A172 (cell line): ENCODE measurements around the gene RBM3. TPM values are rescaled to one million over a fixed set of nuclear protein-coding genes. Genes with fewer than 3 reads are reported as not detected.
A peak's percentile ranks its signal among the peaks of the same experiment; 100 is the strongest.

Source experiments
- DNase-seq: peaks from one replicate; pipeline ENCODE4 v3.0.0-alpha.2; 2015; ENCODE audit warnings: low spot score
- total RNA-seq: library from RNA; depleted of rRNA; stranded (reverse); fragments of >200 nt; shearing (Covaris generic); gene quantifications from 2 replicates; pipeline ENCODE4 v1.2.3, GENCODE V29; 2014; rRNA removed

Gene RBM3
- total RNA-seq, 1 experiment from 2014 or later: 126 TPM

- peak; percentile 36 for DNase-seq
These were observed 43.5 kb downstream of the RBM3 start for GRCh38 chrX:48617542-48618340.

DNA sequence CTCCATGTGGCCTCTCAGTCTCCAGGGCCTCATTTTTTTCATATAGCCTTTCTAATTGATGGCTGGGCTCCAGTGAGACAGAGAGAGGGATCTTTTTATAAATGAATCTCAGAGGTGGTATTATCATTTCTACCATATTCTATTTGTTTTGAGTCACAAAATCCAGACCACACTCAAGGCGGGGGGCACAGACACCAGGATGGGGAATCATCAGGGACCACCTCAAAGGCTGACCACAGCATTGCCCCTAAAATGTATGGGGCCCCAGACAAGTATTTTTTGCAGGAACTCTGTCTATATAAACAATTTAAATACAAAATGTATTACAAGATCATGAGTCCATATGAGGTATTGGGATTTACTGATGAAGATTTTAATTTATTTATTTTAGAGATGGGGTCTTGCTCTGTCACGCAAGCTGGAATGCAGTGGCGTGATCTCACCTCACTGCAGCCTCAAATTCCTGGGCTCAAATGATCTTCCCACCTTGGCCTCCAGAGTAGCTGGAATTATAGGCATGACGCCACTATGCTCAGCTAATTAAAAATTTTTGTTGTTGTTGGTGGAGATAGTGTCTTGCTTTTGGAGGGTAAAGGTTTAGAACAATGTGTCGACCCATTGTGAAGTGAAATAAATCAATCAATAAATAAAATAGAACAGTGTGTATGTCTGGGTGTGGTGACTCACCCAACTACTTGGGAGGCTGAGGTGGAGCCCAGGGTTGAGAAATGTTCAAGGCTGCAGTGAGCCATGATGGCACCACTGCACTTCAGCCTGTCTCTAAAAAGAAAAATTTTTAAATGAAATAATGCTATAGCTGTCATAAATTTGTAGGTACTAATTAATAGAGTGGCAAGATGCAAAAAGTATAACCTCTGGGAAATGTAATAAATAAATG lies 52.4 kb downstream of the RBM3 start:
- DNase-seq: no peak

Other genes with a start within 250 kb of the RBM3 start
- gene SSX3, start 217.8 kb upstream of the RBM3 start, total RNA-seq: not detected in 2 replicates
- gene SSX4, start 190.9 kb upstream of the RBM3 start, total RNA-seq: not detected in 2 replicates
- gene SSX4B, start 162.5 kb upstream of the RBM3 start, total RNA-seq: not detected in 2 replicates
- 0.34 TPM in 1 of 2 replicates, not detected in the other for gene SLC38A5, start 104.2 kb upstream of the RBM3 start, total RNA-seq
- 110 and 113 TPM in 2 replicates for gene FTSJ1, start 98.3 kb upstream of the RBM3 start, total RNA-seq
- 13.2 and 15.2 TPM in 2 replicates for gene PORCN, start 65.5 kb upstream of the RBM3 start, total RNA-seq
- 92.6 and 143 TPM in 2 replicates for gene EBP, start 52.7 kb upstream of the RBM3 start, total RNA-seq
- gene TBC1D25, start 34.8 kb upstream of the RBM3 start, total RNA-seq: 8.6 and 12.7 TPM in 2 replicates
- gene WDR13, start 23.0 kb downstream of the RBM3 start, total RNA-seq: 71.5 and 81.8 TPM in 2 replicates
- 0.62 and 3.6 TPM in 2 replicates for gene WAS, start 109.3 kb downstream of the RBM3 start, total RNA-seq
- gene SUV39H1, start 122.2 kb downstream of the RBM3 start, total RNA-seq: 18.4 and 18.9 TPM in 2 replicates
- not detected in 2 replicates for gene GLOD5, start 187.3 kb downstream of the RBM3 start, total RNA-seq
- not detected in 2 replicates for gene GATA1, start 212.1 kb downstream of the RBM3 start, total RNA-seq
- 38.8 and 41.5 TPM in 2 replicates for gene HDAC6, start 227.6 kb downstream of the RBM3 start, total RNA-seq